Lung (tissue), 12 donors: ENCODE data around the gene TOMT. TPM values are rescaled to one million over a fixed set of nuclear protein-coding genes. Genes with fewer than 3 reads are reported as not detected.
"Not testable (repeated sequence)": the region's sequence is repeated elsewhere in the genome, so short reads cannot be mapped to it uniquely, and the experiment has no call there.

Source experiments
- ATAC-seq: fragments of 200-7000 bp; cut with Tn5 transposase; one replicate; pipeline ENCODE4 v1.9.1; 2020; ENCODE audit warnings: moderate number of reproducible peaks; ENCODE audit not compliant: insufficient read depth, low FRiP score
- DNase-seq, 3 donors: peaks; one replicate each; pipeline ENCODE4 v3.0.0-alpha.2; 2013 to 2017
- H3K27ac ChIP-seq, 2 donors: one replicate each; pipeline ENCODE4 v1.5.1; 2013; ENCODE audit warnings: mild to moderate bottlenecking in 2 of 2, moderate library complexity in 2 of 2, control low read depth in 1 of 2, inconsistent platforms in 1 of 2, low read depth in 1 of 2, low read length in 1 of 2
- H3K27me3 ChIP-seq, 3 donors: one replicate each; pipeline ENCODE4 v1.5.1; 2013; ENCODE audit warnings: low read length in 2 of 3; ENCODE audit not compliant: control insufficient read depth in 3 of 3, insufficient read depth in 3 of 3
- H3K36me3 ChIP-seq, 4 donors: one replicate each; pipeline ENCODE4 v1.5.1; 2013; ENCODE audit warnings: low read length in 4 of 4, mild to moderate bottlenecking in 1 of 4, moderate library complexity in 1 of 4; ENCODE audit not compliant: control insufficient read depth in 4 of 4, insufficient read depth in 4 of 4
- H3K4me1 ChIP-seq, 5 donors: one replicate each; pipeline ENCODE4 v1.5.1; 2013; ENCODE audit warnings: low read length in 5 of 5, mild to moderate bottlenecking in 2 of 5, moderate library complexity in 1 of 5; ENCODE audit not compliant: control insufficient read depth in 5 of 5, insufficient read depth in 5 of 5
- H3K4me3 ChIP-seq: one replicate; pipeline ENCODE4 v1.5.1; 2013; ENCODE audit warnings: mild to moderate bottlenecking, control low read depth, moderate library complexity
- H3K9ac ChIP-seq, 2 donors: one replicate each; pipeline ENCODE4 v1.5.1; 2013; ENCODE audit warnings: low read length in 2 of 2, control low read depth in 1 of 2; ENCODE audit not compliant: insufficient read depth in 1 of 2
- H3K9me3 ChIP-seq, 4 donors: one replicate each; pipeline ENCODE4 v1.5.1; 2013; ENCODE audit warnings: low read length in 3 of 4, mild to moderate bottlenecking in 1 of 4, moderate library complexity in 1 of 4; ENCODE audit not compliant: control insufficient read depth in 4 of 4, insufficient read depth in 3 of 4
- WGBS, 2 donors: extraction: QIAGEN DNeasy Blood & Tissue Kit; methylation state at CpG; one replicate each; pipeline ENCODE4 v1.1.7; 2013; 5-methylcytosine and 5-hydroxymethylcytosine counted together
- polyA plus RNA-seq, 2 donors: library from polyadenylated mRNA; stranded (reverse); fragments of 200-250 nt; gene quantifications; one replicate each; pipeline ENCODE4 v1.2.1, GENCODE V29; 2013
- total RNA-seq, 2 donors: library from RNA; depleted of rRNA in 1 of 2; stranded (reverse); fragments of >200 nt in 1 of 2; gene quantifications; one replicate each; pipeline ENCODE4 v1.2.1, GENCODE V29; 2014 to 2021
- TF ChIP-seq, protein P1 (sequence below): IDR thresholded peaks from 2 replicates; pipeline ENCODE4 v1.5.1; 2012; ENCODE audit warnings: mild to moderate bottlenecking; ENCODE audit errors: control extremely low read depth, extremely low read depth
- donor health status: control.
- donor health status: control.
- donor health status: Bipolar disorder and iron deficiency.
- donor health status: healthy.
- donor health status: DM: yes; HTN: yes; CAD: no.

Gene TOMT
- total and polyA plus RNA-seq, 4 donors = not detected

DNA sequence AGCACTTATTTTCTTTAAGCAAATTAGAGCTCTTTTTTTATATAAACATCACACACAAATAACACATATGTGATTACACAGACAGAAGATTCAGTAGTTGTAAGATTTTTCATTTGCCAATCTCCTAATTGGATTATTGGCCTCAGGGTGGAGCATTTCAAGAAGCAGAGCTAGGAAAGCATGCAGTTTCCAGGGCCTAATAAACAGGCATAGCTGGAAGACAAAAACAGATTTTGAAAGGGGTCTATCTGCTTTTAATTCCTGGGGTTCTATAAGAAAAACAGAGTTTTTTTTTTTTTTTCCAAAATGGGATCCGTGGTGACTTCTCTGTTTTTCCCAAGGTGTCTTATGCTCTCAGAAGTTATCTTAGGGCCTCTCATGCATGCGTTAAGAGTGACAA is 22.2 kb downstream of the TOMT start:
- H3K4me3 ChIP-seq = no peak overlapping the region
- no peaks in the 10 kb centered on the region for H3K9me3 ChIP-seq
- ATAC-seq (no peak), DNase-seq (no peak)
- no peaks in the 10 kb centered on the region for H3K36me3 ChIP-seq
- no peaks in the 10 kb centered on the region for H3K4me1 ChIP-seq
- no peak overlapping the region for H3K27ac ChIP-seq
- H3K9ac ChIP-seq = no peak overlapping the region
- peaks cover 0 to 3% (median 0%) of the 10 kb centered on the region in 3 donors for H3K27me3 ChIP-seq
- TF ChIP-seq, protein P1, sequence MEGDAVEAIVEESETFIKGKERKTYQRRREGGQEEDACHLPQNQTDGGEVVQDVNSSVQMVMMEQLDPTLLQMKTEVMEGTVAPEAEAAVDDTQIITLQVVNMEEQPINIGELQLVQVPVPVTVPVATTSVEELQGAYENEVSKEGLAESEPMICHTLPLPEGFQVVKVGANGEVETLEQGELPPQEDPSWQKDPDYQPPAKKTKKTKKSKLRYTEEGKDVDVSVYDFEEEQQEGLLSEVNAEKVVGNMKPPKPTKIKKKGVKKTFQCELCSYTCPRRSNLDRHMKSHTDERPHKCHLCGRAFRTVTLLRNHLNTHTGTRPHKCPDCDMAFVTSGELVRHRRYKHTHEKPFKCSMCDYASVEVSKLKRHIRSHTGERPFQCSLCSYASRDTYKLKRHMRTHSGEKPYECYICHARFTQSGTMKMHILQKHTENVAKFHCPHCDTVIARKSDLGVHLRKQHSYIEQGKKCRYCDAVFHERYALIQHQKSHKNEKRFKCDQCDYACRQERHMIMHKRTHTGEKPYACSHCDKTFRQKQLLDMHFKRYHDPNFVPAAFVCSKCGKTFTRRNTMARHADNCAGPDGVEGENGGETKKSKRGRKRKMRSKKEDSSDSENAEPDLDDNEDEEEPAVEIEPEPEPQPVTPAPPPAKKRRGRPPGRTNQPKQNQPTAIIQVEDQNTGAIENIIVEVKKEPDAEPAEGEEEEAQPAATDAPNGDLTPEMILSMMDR = no peak
- WGBS, 2 donors = 60 to 62% methylated on average over 2 of the region's 2 CpGs

DNA sequence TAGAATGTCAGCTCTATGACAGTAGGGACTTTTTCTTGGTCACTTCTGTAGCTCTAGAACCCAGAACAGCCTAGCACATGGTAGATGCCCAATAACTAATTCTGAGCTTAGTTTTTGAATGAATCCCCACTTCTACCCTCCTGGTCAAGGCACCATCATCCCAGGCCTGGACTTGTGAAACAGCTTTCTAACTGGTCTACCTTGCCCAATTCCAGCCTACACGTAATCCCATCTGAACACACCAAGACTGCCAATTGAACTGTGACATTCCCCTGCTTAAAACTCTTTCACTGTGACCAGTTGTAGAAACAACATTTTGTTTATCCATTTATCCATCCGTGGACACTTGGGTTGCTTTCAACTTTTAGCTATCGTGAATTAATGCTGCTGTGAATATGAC is 23.7 kb downstream of the TOMT start:
- H3K9me3 ChIP-seq = no peaks in the 10 kb centered on the region
- DNase-seq = no peak
- no peaks in the 10 kb centered on the region for H3K36me3 ChIP-seq
- 79 to 87% methylated on average over 3 of the region's 3 CpGs for WGBS, 2 donors
- H3K27me3 ChIP-seq = peaks cover 0 to 3% (median 0%) of the 10 kb centered on the region in 3 donors
- H3K27ac ChIP-seq = no peak overlapping the region
- TF ChIP-seq, protein P1 = no peak
- no peak overlapping the region for H3K9ac ChIP-seq
- ATAC-seq = no peak
- H3K4me3 ChIP-seq = no peak overlapping the region
- H3K4me1 ChIP-seq = no peaks in the 10 kb centered on the region

DNA sequence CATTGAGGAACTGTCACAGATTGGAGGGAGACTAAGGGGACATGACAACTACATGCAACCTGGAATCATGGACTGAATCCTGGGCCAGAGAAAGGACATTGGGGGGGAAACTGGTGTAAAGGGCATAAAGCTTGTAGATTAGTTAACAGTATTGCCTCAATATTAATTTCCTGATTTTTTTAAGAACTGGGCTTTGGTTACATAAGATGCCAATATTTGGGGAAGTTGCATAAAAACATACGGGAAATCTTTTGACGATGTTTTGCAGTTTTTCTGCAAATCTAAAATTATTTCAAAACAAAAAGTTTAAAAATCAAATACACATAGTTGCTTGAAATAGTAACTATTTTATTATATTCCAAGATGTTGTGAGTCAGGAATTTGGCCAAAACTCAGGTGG is 26.9 kb downstream of the TOMT start:
- H3K27ac ChIP-seq = no peak overlapping the region
- H3K9me3 ChIP-seq = peaks cover 0 to 2% (median 0%) of the 10 kb centered on the region in 4 donors
- no peak for DNase-seq
- no peaks in the 10 kb centered on the region for H3K4me1 ChIP-seq
- WGBS, 2 donors = 21 to 60% methylated on average over 2 of the region's 2 CpGs
- H3K27me3 ChIP-seq = peaks cover 0 to 3% (median 0%) of the 10 kb centered on the region in 3 donors
- H3K4me3 ChIP-seq = no peak overlapping the region
- no peaks in the 10 kb centered on the region for H3K36me3 ChIP-seq
- TF ChIP-seq, protein P1 = no peak
- no peak for ATAC-seq
- no peak overlapping the region for H3K9ac ChIP-seq

DNA sequence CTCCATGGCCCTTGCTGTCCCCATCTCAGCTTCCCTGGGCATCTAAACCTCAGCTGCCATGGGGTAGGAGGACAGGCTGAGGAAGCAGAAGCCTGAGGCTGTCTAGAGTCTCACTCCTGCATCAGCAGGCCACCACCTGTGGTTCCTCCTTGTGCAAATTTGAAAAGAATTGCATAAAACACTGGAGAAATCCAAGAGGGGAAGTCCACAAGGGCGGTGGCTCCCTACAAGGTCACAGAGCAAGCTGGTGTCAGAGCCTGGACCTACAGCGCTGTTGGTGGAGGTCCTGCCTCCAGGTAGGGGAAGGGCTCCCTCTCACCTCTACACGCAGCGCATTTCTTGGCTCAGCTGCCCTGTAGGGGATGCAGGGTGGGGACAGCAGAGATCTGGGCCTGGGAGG is 29.7 kb downstream of the TOMT start, which contains the start of gene FOLR3:
Gene FOLR3, plus strand, starts transcription at position 253 of the 400 bp plus-strand sequence. CDS start 228 bp downstream, outside the sequence.
- ATAC-seq, H3K9me3 ChIP-seq, H3K4me1 ChIP-seq, H3K9ac ChIP-seq, DNase-seq, H3K27me3 ChIP-seq, H3K4me3 ChIP-seq, H3K36me3 ChIP-seq: not testable (repeated sequence)
- WGBS, 2 donors = 40 to 75% methylated on average over 4 of the region's 4 CpGs
- peak within 1 kb of the TSS in 1 of 2 donors; percentile 66 for H3K27ac ChIP-seq
